Esophagus muscularis mucosa (tissue), 2 donors: ENCODE measurements around the gene EPOP.

Source experiments
- POLR2A ChIP-seq: fragments of 450-650 bp; IDR thresholded peaks from one replicate; pipeline ENCODE4 v1.6.1; 2017; ENCODE audit warnings: antibody characterized with exemption, moderate library complexity, mild to moderate bottlenecking, low read depth
- POLR2AphosphoS5 ChIP-seq, 2 donors: sonication (generic); formaldehyde crosslinking; IDR thresholded peaks; one replicate each; pipeline ENCODE4 v1.6.1; 2017; ENCODE audit warnings: antibody characterized with exemption in 2 of 2

GRCh38 chr17:38704606-38705522, 30.1 kb upstream of the EPOP start, which contains the start of gene MLLT6:
- TF ChIP-seq POLR2AphosphoS5 (IDR thresholded peaks at IDR 0.05): peak; percentile 46 to 58
- peak; percentile 8 for TF ChIP-seq POLR2A
